ENCODE results near the gene ARMH1.
A peak's percentile ranks its signal among the peaks of the same experiment; 100 is the strongest.

The ARMH1 gene

DNA sequence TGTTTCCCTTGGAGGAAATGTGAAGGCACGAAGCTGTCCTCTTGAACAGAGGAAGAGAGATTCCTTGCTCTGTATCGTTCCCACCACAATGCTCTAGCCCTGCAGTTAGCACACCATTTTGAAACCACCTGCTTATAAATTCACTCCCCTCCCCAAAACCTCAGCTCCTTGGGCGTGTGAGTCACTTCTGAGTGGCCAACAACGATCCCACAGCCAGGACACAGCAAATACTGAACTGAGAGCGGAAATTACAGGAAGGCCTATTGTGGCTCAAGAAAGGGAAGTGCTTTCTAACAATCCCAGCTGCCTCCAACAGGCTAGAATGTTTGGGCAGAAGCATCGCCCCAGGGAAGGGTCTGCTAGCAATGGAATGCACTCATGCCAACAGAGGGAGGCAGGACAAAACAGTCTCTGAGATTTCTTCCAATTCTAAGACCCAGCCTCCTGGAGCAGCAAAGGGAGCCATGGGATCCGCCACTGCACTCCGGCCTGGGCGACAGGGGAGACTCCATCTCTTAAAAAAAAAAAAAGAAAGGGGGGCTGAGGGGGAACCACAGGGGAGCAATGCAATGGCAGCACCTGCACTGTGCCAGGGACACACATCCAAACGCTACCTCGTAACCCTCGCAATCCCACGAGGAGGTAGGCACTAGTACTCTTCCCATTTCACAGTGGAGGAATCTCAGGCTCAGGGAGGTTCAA lies 2.1 kb upstream of the ARMH1 start:
- peak; percentile 87 for DNase-seq

- no peak for DNase-seq
These were observed 1.4 kb upstream of the ARMH1 start for GRCh38 chr1:44672961-44673674.

- no peak for DNase-seq
These were observed 820 bp upstream of the ARMH1 start for GRCh38 chr1:44673675-44674112.

GRCh38 chr1:44675186-44675585 lies 672 bp downstream of the ARMH1 start:
- no peak for DNase-seq

DNA sequence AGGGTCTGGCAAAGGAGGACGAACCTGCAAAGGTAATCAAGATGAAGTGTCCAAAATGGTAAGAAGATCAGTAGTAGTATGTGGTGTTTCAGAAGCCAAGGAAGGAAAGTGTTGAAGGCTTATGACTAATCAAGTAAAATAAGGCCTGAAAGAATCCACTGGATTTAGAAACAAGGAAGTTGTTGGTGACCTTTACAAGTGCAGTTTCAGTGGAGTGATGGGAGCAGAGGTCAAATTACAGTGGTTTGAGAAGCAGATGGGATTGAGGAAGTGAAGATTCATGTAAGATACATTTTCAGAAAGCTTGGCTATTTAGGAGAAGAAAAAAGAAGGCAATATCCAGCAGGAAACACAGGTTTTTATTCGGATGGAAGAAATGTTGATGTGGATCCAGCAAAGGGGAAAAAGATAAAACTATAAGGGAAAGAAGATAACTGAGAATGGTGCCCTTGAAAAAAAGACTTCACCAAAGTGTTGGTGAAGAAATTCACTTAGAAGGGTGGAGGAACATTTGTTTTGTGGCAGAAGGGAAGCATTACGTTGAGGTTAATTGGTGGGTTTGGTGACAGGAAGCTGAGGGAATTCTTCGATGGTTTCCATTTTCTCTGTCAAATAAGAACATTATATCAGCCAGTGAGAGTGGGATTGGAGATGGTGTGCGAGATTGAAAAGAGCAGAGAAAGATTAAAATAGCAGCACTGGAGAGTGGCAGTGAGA lies 2.1 kb downstream of the ARMH1 start:
- DNase-seq, result peak; percentile 91

- no peak for DNase-seq
These were observed 2.8 kb downstream of the ARMH1 start for GRCh38 chr1:44677201-44677766.

DNA sequence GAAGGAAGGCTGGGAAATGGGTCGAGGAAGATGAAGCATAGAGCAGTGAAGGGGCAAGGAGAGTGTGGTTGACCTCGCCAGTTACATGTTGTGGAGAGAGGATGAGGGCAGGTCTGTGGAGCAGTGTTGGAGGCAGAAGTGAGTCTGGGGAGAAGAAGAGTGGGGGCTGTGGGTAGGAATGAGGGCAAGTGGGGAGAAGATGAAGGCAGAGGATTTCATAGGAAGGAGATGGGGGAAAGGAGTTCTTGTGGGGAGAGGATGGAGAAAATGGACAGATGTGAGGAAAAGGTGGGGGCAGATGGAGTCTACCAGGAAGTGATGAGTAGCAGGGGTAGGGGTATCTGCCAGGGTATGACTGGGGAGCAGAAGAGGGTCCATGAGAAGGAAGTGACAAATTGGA lies 3.6 kb downstream of the ARMH1 start:
- DNase-seq, result no peak

GRCh38 chr1:44678626-44679025 lies 4.1 kb downstream of the ARMH1 start:
- DNase-seq, result no peak

DNA sequence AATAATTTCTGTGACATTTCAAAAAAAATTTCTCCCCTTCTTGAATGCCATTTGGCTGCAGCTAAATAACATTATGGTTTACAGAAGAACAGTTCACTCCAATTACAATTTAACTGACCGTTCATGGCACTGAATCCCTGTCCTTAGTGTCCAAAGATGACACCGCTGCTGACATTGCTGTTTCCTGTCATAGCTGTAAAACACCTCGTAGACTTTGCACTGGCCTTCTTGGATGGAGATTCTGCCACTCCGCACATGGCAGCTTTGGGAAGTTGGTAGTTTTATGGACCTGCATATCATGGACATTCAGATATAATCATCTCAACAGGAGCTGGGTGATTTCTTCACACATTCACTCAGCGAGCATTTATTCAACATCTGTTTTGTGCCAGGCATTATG lies 5.0 kb downstream of the ARMH1 start:
- no peak for DNase-seq

GRCh38 chr1:44681905-44682882 lies 7.7 kb downstream of the ARMH1 start:
- DNase-seq, result no peak

DNA sequence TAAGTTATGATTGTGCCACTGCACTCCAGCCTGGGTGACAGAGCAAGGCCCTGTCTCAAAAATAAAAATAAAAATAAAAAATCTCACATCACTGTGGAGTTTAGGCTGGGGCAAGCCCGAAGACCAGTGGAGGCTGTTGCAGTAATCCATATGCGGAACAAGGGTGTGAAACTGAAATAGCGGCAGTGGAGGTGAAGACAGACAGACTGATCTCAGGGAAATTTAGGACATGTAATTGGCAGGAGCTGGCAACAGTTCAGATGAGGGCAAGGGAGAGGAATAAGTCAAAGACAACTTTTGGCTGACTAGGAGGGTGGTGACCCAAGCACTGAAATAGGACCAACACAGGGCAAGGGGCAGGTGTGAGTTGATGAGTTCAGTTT lies 8.4 kb downstream of the ARMH1 start:
- no peak for DNase-seq

GRCh38 chr1:44684525-44684924 lies 10.0 kb downstream of the ARMH1 start:
- DNase-seq, result no peak

GRCh38 chr1:44685218-44685617 lies 10.7 kb downstream of the ARMH1 start:
- DNase-seq, result no peak

DNA sequence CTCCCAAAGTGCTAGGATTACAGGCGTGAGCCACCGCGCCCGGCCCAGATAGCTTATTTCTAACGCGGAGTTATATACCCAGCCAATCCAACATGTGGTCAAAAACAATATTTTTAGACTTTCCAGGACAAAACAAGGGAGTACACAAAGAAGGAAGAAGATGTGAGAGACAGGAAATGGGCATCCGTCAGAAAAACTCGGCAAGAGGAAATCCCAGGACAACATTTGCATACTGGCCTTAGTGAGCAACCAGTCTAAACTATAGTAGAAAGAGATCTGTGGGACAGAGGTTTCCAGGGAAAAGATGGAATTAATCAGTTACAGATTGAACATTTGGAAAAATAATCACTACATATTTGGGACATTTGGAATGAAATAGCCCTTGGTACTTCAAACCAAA lies 11.4 kb downstream of the ARMH1 start:
- DNase-seq, result no peak

- DNase-seq, result no peak
These were observed 14.4 kb downstream of the ARMH1 start for GRCh38 chr1:44688760-44689446.

GRCh38 chr1:44689447-44689765 lies 14.9 kb downstream of the ARMH1 start:
- DNase-seq, result no peak

DNA sequence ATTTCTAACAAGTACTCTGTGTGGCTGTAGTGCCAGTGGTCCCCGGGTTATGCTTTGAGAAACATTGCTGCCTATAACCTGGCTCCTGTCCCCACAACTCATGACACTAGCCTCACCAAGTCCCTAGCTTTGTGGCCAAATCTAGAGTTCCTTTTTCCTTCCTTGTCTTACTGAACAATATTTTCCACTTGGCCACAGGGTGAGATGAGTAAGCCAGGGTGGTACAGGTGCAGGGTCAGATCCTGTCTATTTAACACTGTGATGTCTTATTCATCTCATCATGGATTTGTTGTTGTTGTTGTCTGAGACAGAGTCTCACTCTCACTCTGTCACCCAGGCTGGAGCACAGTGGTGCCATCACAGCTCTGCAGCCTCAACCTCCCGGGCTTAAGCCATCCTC lies 18.6 kb downstream of the ARMH1 start:
- DNase-seq, result no peak

DNA sequence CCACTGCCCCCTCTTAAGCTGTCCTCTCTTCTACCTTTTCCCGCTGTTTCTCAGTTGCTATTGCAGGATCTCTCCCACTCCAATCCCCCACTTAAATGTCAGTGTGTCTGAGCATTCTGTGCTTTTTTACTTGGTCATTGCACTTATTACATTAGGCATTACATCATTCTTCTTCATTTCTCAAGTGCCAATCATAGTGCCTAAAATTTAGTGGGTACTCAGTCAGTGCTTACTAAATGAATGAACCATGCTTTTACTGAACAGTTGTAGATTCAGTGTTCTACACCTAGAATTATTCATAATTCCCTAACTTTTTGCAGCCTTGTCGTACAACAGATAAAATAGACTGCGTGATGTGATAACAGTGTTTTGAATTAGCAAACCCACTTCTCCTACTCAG lies 19.4 kb downstream of the ARMH1 start:
- DNase-seq, result no peak

GRCh38 chr1:44694863-44695478 lies 20.5 kb downstream of the ARMH1 start:
- no peak for DNase-seq

- DNase-seq, result no peak
These were observed 21.2 kb downstream of the ARMH1 start for GRCh38 chr1:44695671-44696070.

DNA sequence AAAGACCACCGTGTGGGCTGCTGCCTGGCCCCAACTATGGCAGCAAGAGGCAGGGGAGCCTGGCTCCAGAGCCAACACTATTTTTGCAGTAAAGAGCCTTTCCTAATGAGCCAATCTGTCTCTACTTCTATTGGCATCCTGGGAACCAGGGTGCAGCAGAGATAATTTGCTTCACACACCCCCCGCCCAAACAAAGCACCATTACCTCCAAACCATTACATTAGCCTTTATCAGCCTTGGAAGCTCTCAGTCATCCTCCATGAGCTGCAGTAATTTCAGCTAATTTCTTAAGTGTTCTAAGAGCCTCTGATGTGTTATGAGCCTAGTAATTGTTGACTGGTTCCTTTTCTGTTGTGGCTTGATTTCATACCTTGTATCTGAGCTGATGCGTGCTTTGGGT lies 21.6 kb downstream of the ARMH1 start:
- no peak for DNase-seq
